ENCODE results near the gene LRRC75A. TPM values are rescaled to one million over a fixed set of nuclear protein-coding genes. Genes with fewer than 3 reads are reported as not detected.

The LRRC75A gene
- total and polyA plus RNA-seq, 2 of the 13 experiments (the other 11 are each of a cell fraction or from before 2014, with no cell fraction given), result 0.03 TPM; not detected in 1

- TF ChIP-seq SAFB2 (CRISPR knock-in tag; IDR thresholded peaks at IDR 0.05; ENCODE audit: borderline replicate concordance, low read depth) (no peak; the same call in 1 of the 2 replicates), TIGD3 (CRISPR knock-in tag; IDR thresholded peaks at IDR 0.05; ENCODE audit: borderline replicate concordance) (no peak), RNF219 (CRISPR knock-in tag; IDR thresholded peaks at IDR 0.05) (no peak; the same call in 1 of the 2 replicates), PHF5A (CRISPR knock-in tag; IDR thresholded peaks at IDR 0.05; ENCODE audit: low read depth, unreplicated experiment) (peak; percentile 33), GFI1 (CRISPR knock-in tag; IDR thresholded peaks at IDR 0.05; ENCODE audit: borderline replicate concordance) (peak; percentile 75; the same call in 1 of the 2 replicates), SOX6 (IDR thresholded peaks at IDR 0.05) (no peak), SOX6 (CRISPR knock-in tag; IDR thresholded peaks at IDR 0.05) (peak; percentile 42; the same call in 1 of the 2 replicates), IKZF4 (CRISPR knock-in tag; IDR thresholded peaks at IDR 0.05; ENCODE audit: borderline replicate concordance, low read depth, not compliant biosample characterization) (no peak), ZNF883 (CRISPR knock-in tag; IDR thresholded peaks at IDR 0.05; ENCODE audit: not compliant biosample characterization) (no peak), MLX (CRISPR knock-in tag; IDR thresholded peaks at IDR 0.05) (peak; percentile 85), CSRNP1 (CRISPR knock-in tag; IDR thresholded peaks at IDR 0.05) (no peak), PRDM4 (CRISPR knock-in tag; IDR thresholded peaks at IDR 0.05; ENCODE audit: borderline replicate concordance) (no peak), SOX5 (CRISPR knock-in tag; IDR thresholded peaks at IDR 0.05; ENCODE audit: borderline replicate concordance) (peak; percentile 54; the same call in 1 of the 2 replicates), HNRNPH1 (optimal IDR thresholded peaks at IDR 0.05; ENCODE audit: low read depth, low read length) (no peak), ZNF12 (CRISPR knock-in tag; IDR thresholded peaks at IDR 0.05) (no peak), ZNF251 (CRISPR knock-in tag; IDR thresholded peaks at IDR 0.05) (no peak), HDAC2 (CRISPR knock-in tag; IDR thresholded peaks at IDR 0.05) (peak; percentile 55; the same call in 1 of the 2 replicates), ZBTB20 (CRISPR knock-in tag; IDR thresholded peaks at IDR 0.05; ENCODE audit: borderline replicate concordance, low read depth) (peak; percentile 61; the same call in 1 of the 2 replicates)
Measured at GRCh38 chr17:16438557-16439302, 53.3 kb downstream of the LRRC75A start (continued).
